ENCODE data around the gene NRXN3.

DNA sequence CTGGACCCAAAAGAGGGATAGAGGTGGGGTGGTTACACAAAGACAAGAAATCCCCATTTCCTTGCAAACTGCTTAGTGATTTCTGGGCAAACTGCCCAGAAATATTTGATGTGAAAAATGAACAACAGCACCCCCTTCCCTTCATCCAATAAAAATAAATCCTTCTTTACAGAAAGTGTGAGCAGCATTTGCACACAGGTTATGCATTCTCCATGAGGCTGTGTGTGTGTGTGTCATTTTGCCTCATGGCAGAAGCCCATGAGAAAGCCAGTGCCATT is 17.2 kb upstream of the NRXN3 start:
- TF ChIP-seq, protein P1, sequence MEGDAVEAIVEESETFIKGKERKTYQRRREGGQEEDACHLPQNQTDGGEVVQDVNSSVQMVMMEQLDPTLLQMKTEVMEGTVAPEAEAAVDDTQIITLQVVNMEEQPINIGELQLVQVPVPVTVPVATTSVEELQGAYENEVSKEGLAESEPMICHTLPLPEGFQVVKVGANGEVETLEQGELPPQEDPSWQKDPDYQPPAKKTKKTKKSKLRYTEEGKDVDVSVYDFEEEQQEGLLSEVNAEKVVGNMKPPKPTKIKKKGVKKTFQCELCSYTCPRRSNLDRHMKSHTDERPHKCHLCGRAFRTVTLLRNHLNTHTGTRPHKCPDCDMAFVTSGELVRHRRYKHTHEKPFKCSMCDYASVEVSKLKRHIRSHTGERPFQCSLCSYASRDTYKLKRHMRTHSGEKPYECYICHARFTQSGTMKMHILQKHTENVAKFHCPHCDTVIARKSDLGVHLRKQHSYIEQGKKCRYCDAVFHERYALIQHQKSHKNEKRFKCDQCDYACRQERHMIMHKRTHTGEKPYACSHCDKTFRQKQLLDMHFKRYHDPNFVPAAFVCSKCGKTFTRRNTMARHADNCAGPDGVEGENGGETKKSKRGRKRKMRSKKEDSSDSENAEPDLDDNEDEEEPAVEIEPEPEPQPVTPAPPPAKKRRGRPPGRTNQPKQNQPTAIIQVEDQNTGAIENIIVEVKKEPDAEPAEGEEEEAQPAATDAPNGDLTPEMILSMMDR (IDR thresholded peaks at IDR 0.05), result no peak
- TF ChIP-seq POLR2AphosphoS5 (IDR thresholded peaks at IDR 0.05; ENCODE audit: low read depth, low read length), result no peak
- TF ChIP-seq, protein P2, sequence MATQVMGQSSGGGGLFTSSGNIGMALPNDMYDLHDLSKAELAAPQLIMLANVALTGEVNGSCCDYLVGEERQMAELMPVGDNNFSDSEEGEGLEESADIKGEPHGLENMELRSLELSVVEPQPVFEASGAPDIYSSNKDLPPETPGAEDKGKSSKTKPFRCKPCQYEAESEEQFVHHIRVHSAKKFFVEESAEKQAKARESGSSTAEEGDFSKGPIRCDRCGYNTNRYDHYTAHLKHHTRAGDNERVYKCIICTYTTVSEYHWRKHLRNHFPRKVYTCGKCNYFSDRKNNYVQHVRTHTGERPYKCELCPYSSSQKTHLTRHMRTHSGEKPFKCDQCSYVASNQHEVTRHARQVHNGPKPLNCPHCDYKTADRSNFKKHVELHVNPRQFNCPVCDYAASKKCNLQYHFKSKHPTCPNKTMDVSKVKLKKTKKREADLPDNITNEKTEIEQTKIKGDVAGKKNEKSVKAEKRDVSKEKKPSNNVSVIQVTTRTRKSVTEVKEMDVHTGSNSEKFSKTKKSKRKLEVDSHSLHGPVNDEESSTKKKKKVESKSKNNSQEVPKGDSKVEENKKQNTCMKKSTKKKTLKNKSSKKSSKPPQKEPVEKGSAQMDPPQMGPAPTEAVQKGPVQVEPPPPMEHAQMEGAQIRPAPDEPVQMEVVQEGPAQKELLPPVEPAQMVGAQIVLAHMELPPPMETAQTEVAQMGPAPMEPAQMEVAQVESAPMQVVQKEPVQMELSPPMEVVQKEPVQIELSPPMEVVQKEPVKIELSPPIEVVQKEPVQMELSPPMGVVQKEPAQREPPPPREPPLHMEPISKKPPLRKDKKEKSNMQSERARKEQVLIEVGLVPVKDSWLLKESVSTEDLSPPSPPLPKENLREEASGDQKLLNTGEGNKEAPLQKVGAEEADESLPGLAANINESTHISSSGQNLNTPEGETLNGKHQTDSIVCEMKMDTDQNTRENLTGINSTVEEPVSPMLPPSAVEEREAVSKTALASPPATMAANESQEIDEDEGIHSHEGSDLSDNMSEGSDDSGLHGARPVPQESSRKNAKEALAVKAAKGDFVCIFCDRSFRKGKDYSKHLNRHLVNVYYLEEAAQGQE (IDR thresholded peaks at IDR 0.05; ENCODE audit: insufficient read depth in 1 of 2, low read depth in 2 of 2, low read length in 1 of 2), result no peak
- no peak for TF ChIP-seq SIN3A (IDR thresholded peaks at IDR 0.05; ENCODE audit: borderline replicate concordance, insufficient read depth, low read depth, low read length)
- no peak for TF ChIP-seq TCF7L2 (IDR thresholded peaks at IDR 0.05; ENCODE audit: low read depth, low read length)

Data from Panc1 (cell line).